Breast epithelium (tissue), 4 donors: Measurements from ENCODE around the gene PKM. TPM values are rescaled to one million over a fixed set of nuclear protein-coding genes. Genes with fewer than 3 reads are reported as not detected.
A peak's percentile ranks its signal among the peaks of the same experiment; 100 is the strongest.

Experiments used
- DNase-seq, 2 donors: peaks; one replicate each; pipeline ENCODE4 v3.0.0-alpha.2; 2019; ENCODE audit warnings: low spot score in 2 of 2
- H3K27ac ChIP-seq, 2 donors: fragments of 200-600 bp; sonication (generic) in 1 of 2; one replicate each; pipeline ENCODE4 v1.5.1; 2016 to 2019; ENCODE audit warnings: mild to moderate bottlenecking in 1 of 2
- H3K27me3 ChIP-seq, 2 donors: fragments of 200-600 bp; sonication (generic) in 1 of 2; one replicate each; pipeline versions ENCODE4 v1.5.1 to v1.6.0; 2017 to 2019; ENCODE audit warnings: control low read depth in 1 of 2, mild to moderate bottlenecking in 1 of 2
- H3K36me3 ChIP-seq: fragments of 200-600 bp; one replicate; pipeline ENCODE4 v1.5.1; 2019
- H3K4me1 ChIP-seq, 2 donors: fragments of 200-600 bp; sonication (generic); one replicate each; pipeline ENCODE4 v1.5.1; 2016 to 2019; ENCODE audit warnings: control low read depth in 1 of 2
- H3K4me3 ChIP-seq, 3 donors: fragments of 200-600 bp; sonication (generic); 1 replicate in 2 of 3; 2 replicates in 1 of 3; pipeline ENCODE4 v1.5.1; 2016 to 2019; ENCODE audit warnings: mild to moderate bottlenecking in 3 of 3, moderate library complexity in 2 of 3
- H3K9me3 ChIP-seq, 2 donors: fragments of 200-600 bp; sonication (generic) in 1 of 2; one replicate each; pipeline ENCODE4 v1.5.1; 2016 to 2019; ENCODE audit warnings: control low read depth in 1 of 2
- POLR2A ChIP-seq: fragments of 450-650 bp; IDR thresholded peaks from one replicate; pipeline ENCODE4 v1.6.1; 2016; ENCODE audit warnings: antibody characterized with exemption, mild to moderate bottlenecking, moderate library complexity
- POLR2AphosphoS5 ChIP-seq, 3 donors: sonication (generic); formaldehyde crosslinking; IDR thresholded peaks; one replicate each; pipeline ENCODE4 v1.6.1; 2017; ENCODE audit warnings: antibody characterized with exemption in 3 of 3
- intact Hi-C: fragments of 100-400 bp; cut with DNase I; formaldehyde crosslinking; loops from one replicate; pipeline ENCODE4 v1.15.1; 2023; ENCODE audit warnings: low total_unique reads
- total RNA-seq, 3 donors: library from RNA; depleted of rRNA; stranded (reverse); fragments of >200 nt; gene quantifications; one replicate each; pipeline ENCODE4 v1.1.0, GENCODE V29; 2016
- TF ChIP-seq, protein P1 (sequence below), 3 donors: fragments of 450-650 bp; IDR thresholded peaks; one replicate each; pipeline ENCODE4 v1.5.1; 2016 to 2017; ENCODE audit warnings: antibody characterized with exemption in 3 of 3, mild to moderate bottlenecking in 3 of 3, moderate library complexity in 3 of 3

The PKM gene
- total RNA-seq, 3 donors from 2014 or later, result 212 to 476 (median 367) TPM

DNA sequence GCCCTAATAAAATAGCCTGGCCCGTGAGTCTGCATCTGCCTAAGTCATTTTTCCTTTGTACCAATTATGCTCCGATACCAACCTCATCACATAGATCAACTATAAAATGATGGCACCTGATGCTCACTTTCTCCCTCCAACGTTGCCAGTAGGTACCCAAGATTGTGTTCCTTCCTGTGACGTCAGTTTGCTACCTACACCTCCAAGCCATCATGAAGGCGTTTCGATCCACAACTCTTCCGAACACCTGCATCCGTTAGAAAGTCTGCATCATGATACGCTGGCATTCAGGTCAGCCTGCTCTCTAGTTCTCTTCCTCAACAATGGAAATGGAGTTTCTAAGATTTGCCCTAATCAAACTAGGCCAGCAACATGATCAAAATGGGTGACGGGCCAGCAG, 7.7 kb downstream of the PKM start:
- H3K27me3 ChIP-seq, result no peaks in the 10 kb centered on the region
- no peaks in the 10 kb centered on the region for H3K9me3 ChIP-seq
- no peak overlapping the region for H3K4me3 ChIP-seq
- H3K4me1 ChIP-seq, result peaks cover 0 to 24% of the 10 kb centered on the region in 2 donors
- H3K27ac ChIP-seq, result peak overlapping the region; percentile 46 to 55
- TF ChIP-seq POLR2AphosphoS5 (IDR thresholded peaks at IDR 0.05) (no peak), POLR2A (no peak)
- TF ChIP-seq, protein P1, sequence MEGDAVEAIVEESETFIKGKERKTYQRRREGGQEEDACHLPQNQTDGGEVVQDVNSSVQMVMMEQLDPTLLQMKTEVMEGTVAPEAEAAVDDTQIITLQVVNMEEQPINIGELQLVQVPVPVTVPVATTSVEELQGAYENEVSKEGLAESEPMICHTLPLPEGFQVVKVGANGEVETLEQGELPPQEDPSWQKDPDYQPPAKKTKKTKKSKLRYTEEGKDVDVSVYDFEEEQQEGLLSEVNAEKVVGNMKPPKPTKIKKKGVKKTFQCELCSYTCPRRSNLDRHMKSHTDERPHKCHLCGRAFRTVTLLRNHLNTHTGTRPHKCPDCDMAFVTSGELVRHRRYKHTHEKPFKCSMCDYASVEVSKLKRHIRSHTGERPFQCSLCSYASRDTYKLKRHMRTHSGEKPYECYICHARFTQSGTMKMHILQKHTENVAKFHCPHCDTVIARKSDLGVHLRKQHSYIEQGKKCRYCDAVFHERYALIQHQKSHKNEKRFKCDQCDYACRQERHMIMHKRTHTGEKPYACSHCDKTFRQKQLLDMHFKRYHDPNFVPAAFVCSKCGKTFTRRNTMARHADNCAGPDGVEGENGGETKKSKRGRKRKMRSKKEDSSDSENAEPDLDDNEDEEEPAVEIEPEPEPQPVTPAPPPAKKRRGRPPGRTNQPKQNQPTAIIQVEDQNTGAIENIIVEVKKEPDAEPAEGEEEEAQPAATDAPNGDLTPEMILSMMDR (IDR thresholded peaks at IDR 0.05), result no peak
- intact Hi-C loops, result no loop called here
- no peaks in the 10 kb centered on the region for H3K36me3 ChIP-seq
- no peak for DNase-seq

DNA sequence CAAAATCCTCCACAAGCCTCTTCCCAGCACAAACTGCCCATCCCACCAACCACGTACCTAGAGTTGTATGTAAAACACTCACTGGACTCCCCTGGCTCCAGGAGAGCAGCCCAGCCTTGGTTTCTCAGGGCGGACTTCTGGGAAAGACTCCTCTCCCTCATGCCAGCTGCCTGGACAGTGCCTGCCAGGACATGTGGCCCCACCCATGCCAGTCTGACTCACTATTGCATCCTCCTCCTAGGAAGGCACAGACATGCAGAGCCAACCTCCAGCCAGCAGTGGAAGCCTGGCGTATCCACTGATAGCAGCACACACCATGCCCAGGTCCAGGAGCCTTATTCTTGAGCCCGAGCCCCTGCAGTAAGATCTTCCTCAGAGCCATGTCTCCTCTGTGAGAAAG, 8.6 kb downstream of the PKM start:
- no peaks in the 10 kb centered on the region for H3K9me3 ChIP-seq
- H3K4me1 ChIP-seq, result peaks cover 0 to 24% of the 10 kb centered on the region in 2 donors
- intact Hi-C loops, result no loop called here
- no peaks in the 10 kb centered on the region for H3K36me3 ChIP-seq
- peak overlapping the region; percentile 55 to 76 for H3K27ac ChIP-seq
- H3K27me3 ChIP-seq, result no peaks in the 10 kb centered on the region
- no peak for TF ChIP-seq POLR2A
- no peak for TF ChIP-seq POLR2AphosphoS5 (IDR thresholded peaks at IDR 0.05)
- TF ChIP-seq, protein P1 (IDR thresholded peaks at IDR 0.05), result peak in 1 of 3 donors; percentile 11
- no peak overlapping the region for H3K4me3 ChIP-seq
- DNase-seq, result peak; percentile 74 to 76

DNA sequence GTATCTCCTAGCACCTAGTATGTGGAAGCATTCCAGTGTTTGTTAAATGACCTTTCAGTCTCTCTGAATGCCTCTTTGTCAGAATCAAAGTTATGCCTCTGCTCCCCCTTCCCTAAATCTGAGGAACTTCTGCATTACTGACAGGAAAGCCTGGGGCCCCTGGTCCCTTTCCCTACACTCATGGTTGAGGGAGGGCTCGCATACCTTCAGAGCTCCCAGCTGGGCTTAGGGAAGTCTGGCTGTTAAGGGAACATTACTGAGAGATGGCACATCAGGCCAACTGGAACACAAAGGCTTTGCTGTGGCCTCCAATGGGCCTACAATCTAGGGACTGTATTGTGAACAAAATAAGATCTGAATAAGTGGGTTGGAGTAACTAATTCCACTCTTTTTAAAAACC, 10.3 kb downstream of the PKM start:
- no peaks in the 10 kb centered on the region for H3K9me3 ChIP-seq
- intact Hi-C loops, result no loop called here
- no peak overlapping the region for H3K4me3 ChIP-seq
- peak overlapping the region in 1 of 2 donors; percentile 35 for H3K27ac ChIP-seq
- peaks cover 0 to 7% of the 10 kb centered on the region in 2 donors for H3K4me1 ChIP-seq
- TF ChIP-seq POLR2AphosphoS5 (IDR thresholded peaks at IDR 0.05) (no peak), POLR2A (no peak)
- TF ChIP-seq, protein P1 (IDR thresholded peaks at IDR 0.05), result no peak
- no peaks in the 10 kb centered on the region for H3K36me3 ChIP-seq
- DNase-seq, result no peak
- H3K27me3 ChIP-seq, result no peaks in the 10 kb centered on the region

DNA sequence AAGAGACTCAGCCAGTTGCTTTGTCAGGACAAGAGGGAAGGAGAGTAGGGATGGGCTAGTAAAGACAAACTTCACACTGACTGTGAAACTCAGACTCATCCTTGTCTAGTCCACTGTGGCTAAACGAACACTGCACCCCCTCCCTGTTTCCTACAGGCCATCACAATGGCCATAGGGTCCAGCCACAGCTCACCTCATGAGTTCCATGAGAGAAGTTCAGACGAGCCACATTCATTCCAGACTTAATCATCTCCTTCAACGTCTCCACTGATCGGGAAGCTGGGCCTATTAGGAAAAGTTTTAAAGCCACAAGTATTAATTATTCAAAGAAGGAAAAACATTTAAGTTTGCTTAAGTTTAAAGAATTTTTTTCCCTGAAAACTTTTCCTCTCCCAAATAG, 13.8 kb downstream of the PKM start:
- TF ChIP-seq POLR2AphosphoS5 (IDR thresholded peaks at IDR 0.05) (no peak), POLR2A (no peak)
- TF ChIP-seq, protein P1 (IDR thresholded peaks at IDR 0.05), result no peak
- no peak for DNase-seq
- no peak overlapping the region for H3K27ac ChIP-seq
- no peaks in the 10 kb centered on the region for H3K9me3 ChIP-seq
- no peaks in the 10 kb centered on the region for H3K27me3 ChIP-seq
- no peak overlapping the region for H3K4me3 ChIP-seq
- intact Hi-C loops, result no loop called here
- H3K36me3 ChIP-seq, result no peaks in the 10 kb centered on the region
- peaks cover 0 to 2% of the 10 kb centered on the region in 2 donors for H3K4me1 ChIP-seq

DNA sequence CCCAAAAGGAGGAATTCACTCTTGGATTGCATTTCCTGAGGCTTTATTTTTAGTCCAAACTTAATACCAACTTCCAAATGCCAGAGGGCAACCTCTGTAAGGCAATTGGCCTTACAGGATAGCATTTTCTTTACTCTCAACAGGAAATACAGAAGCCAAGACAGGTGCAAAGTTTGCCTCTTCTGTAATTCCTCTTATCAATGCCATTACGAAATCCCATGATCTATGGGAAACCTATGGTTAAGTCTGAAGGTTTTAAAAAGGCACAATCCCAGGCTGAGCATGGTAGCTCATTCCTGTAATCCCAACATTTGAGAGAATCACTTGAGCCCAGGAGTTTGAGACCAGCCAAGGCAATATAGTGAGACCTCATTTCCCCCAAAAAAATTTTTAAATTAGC, 14.9 kb downstream of the PKM start:
- Histone ChIP-seq H3K4me1 (no peaks in the 10 kb centered on the region), H3K9me3 (no peaks in the 10 kb centered on the region), H3K4me3 (no peak overlapping the region), H3K27ac (no peak overlapping the region), H3K36me3 (no peaks in the 10 kb centered on the region), H3K27me3 (no peaks in the 10 kb centered on the region)
- no peak for DNase-seq
- no peak for TF ChIP-seq POLR2A
- no peak for TF ChIP-seq POLR2AphosphoS5 (IDR thresholded peaks at IDR 0.05)
- TF ChIP-seq, protein P1 (IDR thresholded peaks at IDR 0.05), result no peak
- intact Hi-C loops, result no loop called here
